ENCODE results near the gene UTF1.

Gene UTF1

DNA sequence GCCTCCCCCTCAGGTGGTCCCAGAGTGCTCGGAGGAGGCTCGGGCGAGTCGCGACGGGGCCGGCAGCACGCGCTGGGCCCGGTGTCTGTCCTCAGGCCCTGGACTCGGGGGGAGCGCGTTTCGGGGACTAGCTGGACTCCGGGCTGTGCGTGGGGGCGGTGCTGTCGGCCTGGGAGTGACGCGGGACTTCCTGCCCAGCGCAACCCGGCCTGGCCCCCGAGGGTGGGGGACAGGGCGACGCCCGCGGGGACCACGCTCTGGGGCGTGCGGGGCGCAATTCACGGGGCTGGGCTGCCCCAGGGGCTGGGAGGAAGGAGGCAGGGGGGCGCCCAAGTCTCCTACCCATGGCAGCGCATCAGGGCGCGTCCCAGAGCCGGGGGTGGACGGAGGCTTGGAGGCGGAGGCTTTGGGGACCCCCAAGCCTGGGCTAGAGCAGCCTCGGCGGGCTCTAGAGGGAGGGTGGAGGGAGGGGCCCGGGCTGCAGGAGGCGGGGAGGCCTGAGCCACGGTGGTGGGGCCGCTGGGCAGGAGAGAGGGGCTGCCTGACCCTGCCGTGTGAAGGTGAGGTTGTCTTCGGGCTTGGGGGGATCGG lies 5.3 kb downstream of the UTF1 start:
- TF ChIP-seq CTCF (IDR thresholded peaks at IDR 0.05): no peak

- no peak for TF ChIP-seq CTCF (IDR thresholded peaks at IDR 0.05)
Measured at GRCh38 chr10:133235932-133236331, 5.9 kb downstream of the UTF1 start.

GRCh38 chr10:133236401-133237240 lies 6.6 kb downstream of the UTF1 start:
- TF ChIP-seq CTCF (IDR thresholded peaks at IDR 0.05): no peak

DNA sequence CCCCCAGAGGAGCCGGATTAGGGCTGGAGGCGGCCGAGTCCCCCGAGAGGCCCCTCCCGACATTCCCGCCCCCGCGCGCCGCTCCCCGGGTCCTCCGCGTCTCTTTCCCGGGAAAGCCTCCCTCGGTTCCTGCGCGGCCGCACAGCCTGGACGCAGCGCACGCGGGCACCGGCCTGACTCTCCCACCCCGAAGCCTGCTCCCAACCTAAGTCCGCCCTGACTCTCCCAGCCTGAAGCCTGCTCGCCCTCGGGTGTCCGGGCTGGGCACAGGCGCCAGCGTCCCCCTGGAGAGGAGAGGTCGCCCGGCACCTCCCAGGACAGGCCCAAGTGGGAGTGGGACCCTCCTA lies 7.2 kb downstream of the UTF1 start:
- no peak for TF ChIP-seq CTCF (IDR thresholded peaks at IDR 0.05)

- TF ChIP-seq CTCF (IDR thresholded peaks at IDR 0.05): no peak
Measured at GRCh38 chr10:133237588-133238465, 7.8 kb downstream of the UTF1 start, which contains the start of gene VENTX. VENTX (plus strand) TSS chr10:133237855; CDS start chr10:133237915, 60 bp downstream.

DNA sequence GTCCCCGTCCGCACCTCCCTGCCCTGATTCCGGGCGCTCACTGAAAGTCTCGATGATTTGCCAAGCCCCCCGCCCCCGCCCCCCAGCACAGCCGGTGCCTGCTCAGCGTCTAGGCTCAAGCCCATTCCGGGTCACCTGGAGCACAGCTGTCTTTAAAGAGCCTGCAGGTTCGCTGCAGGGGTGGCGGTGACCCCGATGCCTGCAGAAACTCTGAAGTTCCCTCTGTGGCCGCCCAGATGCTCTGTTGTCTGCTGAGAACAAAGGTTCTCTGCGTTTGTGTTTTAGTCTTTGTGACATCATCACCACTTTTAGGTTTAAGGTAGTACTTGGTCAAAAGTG lies 8.4 kb downstream of the UTF1 start:
- TF ChIP-seq CTCF (IDR thresholded peaks at IDR 0.05): no peak

DNA sequence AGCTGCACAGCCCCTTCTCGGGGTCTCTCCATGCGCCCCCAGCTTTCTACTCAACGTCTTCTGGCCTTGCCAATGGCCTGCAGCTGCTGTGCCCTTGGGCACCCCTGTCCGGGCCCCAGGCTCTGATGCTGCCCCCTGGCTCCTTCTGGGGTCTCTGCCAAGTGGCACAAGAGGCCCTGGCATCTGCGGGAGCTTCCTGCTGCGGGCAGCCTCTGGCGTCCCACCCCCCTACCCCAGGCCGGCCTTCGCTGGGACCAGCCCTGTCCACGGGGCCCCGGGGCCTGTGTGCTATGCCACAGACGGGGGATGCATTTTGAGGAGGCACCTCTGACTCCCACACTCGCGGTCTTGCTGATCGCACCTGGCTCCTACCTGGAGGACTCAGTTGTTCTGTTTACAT lies 10.0 kb downstream of the UTF1 start:
- TF ChIP-seq CTCF (IDR thresholded peaks at IDR 0.05): no peak
